Measurements from ENCODE around the gene CEP131.

Gene CEP131

DNA sequence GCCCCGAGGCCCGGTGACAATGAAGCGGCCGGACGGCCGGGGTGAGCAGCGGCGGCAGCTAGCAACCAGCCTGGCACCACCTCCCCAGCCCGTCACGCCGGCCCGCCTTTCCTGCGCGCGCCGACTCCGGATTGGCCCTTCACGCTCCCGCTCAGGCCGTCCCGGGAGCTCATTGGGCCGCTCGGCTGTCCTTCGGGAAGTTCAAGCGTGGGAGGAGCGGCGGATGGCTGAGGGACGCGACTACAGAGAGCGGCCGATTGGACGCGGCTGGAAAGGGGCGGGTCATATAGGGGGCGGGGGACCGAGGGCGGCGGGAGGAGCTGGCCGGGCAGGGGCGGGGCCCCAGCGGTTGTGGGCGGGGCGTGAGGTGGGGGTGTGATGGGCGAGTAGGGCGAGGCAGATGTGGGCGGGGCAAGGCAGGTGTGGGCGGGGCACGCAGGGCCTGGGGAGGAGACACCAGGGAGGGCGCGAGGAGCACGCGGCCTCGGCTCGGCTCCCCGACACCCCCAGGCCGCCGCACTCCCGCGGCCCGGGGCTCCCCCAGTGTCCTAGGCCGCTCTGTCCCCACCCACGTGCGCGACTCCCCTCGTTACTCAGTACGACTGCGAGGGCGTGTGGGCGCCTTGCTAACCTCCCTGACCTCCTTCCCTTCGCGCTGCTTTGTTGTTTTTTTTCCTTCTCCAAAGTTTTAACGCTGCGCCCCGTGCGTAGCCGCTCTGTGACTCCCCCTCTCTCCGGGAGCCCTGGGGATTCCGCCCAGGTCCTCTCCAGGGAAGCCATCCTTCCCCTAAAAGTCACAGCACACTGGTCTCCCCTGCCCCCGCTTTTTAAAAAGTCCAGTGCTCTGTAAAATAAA is at the start of gene CEP131:
Gene CEP131 (minus strand): TSS at position 60 of the 856 bp plus-strand sequence. CDS start 2,909 bp downstream, outside the sequence.
- peak; percentile 99 to 100 (median 100) for DNase-seq

DNA sequence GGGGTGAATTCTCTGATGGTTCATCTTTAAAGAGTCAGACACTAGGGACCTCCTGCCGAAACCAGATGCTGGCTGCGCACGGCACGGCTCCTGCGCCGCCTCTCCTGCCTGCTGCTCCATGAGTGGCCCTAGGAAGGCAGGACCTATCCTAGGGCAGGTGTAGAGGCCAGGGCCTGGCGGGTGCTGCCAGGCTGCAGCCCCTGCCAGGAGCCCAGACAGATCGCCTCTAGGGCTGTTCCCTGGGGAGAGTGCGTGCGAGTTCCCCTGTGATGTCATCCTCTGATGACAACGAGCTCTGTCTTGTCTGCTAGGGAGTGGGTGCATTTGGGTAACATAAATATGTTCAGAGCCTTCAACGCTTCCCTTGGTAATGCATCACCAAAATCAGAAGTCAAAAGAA is 48.5 kb upstream of the CEP131 start:
- no peak for DNase-seq

DNA sequence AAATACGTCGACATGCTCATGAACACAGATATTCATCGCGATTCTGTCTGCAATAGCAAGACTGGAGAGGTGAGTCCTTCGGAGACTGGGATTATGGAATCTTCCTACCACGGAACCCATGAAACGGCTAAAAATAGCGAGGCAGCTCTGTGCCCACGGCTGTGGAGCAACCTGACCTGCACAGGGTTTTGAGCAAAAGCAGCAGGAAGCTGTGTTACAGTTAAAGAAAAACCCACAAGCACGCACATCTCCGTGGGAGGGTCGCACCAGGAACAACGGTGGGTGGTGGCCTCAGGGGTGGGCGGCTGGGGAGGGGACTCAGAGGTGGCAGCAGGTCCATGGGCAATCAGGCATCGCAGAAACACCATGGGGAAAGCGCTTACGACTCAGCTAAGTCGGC is 47.5 kb upstream of the CEP131 start:
- no peak for DNase-seq

DNA sequence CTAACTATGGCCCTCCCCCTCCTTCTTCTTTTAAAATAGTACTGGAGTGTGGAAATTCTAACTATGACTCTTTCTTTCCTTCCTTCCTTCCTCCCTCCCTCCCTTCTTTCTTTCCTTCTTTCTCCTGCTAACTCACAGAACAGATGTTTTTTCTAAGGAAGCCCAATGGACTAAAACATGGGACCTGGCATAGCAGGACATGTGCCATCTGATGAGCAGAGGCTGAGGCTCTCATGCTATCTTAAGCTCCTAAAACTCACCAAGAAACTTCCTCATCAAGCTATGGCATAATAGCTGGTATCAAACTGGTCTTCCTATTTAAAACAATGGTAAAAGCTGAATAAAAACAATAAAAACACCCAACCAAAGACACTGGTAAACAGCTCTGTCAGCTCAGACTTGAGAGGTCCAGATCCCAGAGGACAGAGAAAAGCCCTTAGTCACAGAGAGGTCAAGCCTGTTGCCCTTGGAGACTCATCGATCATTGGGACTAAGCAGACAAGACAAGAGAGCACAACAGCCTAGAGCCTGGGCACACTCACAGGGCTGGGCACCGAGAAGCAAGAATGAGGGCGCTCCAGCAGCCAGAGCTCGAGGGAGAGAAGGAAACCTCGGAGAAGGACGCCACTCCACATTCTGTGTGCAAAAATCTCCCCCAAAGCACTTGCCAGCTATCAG is 44.8 kb upstream of the CEP131 start:
- no peak for DNase-seq

DNA sequence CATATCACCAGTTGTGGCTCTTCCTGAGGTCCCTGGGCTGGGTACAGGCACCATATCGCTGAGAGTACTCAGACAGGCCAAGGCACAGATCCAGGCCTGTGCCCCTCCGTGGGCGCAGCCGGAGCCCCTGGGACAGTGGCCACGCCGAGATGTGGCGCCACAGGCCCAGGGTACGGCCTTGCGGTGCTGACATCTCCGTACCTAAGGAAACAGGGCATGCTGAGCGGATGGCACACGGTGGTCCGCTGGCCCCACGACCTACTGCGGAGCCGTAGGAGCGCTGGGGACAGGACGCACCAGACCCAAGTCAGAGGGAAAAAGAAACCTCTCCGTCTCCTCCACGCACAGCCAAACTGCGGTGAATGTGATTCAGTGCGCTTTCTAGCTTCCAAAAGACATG is 42.8 kb upstream of the CEP131 start:
- DNase-seq: no peak

DNA sequence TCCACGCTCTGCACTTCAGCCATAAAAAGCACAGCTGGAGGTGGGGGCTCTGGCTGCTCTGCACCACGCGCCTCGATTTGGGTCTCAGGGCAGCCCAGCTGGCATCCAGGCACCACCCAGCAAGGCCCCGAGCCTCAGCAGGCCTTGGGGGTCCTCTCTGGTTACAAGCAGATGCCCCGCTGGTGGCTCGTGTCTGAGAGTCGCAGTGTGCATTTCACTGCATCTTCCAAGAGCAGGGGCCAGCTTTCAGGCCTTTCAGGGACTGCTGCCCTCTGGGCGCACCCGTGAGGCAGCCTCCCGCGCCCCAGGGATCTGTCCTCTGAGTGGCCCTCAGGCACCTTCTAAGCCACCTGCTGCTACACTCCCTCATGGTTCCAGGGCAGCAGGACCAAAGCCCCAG is 41.9 kb upstream of the CEP131 start:
- DNase-seq: no peak

DNA sequence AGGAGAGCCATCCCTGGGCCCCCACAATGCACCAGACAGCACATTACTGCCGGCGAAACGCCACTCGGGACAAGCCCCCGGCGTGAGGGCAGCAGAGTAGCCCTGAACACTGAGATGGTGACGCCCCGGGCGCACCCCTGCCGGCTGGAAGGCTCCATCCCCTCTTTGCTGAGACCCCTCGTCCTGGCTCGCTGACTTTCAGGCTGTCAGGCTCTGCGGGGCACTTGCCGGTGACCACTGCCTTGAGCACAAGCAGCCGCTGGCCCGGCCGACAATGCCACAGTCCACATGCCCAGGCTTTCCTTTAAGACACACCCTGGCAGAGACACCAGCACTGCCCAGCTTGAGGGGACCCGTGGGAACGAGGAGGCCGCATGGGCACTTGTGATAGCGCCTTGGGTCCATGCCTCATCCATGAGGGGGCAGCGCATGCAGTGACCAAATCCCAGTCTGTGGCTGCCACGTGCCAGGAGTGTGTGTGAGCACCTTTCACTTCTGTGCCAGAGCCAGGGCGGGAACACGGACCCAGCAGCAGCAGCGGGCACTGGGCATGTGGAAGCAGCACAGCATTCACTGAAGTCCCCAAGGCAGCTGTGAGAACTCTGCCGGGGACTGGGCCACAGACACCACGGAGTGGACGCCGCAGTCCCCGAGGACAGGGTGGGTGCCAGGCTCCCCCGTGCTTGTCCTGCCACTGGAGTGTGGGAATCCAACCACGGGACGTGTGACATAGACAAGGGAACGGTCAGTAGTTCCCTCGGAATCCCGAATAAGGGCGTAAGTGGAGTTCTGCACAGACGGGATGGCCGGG is 40.8 kb upstream of the CEP131 start:
- no peak for DNase-seq

DNA sequence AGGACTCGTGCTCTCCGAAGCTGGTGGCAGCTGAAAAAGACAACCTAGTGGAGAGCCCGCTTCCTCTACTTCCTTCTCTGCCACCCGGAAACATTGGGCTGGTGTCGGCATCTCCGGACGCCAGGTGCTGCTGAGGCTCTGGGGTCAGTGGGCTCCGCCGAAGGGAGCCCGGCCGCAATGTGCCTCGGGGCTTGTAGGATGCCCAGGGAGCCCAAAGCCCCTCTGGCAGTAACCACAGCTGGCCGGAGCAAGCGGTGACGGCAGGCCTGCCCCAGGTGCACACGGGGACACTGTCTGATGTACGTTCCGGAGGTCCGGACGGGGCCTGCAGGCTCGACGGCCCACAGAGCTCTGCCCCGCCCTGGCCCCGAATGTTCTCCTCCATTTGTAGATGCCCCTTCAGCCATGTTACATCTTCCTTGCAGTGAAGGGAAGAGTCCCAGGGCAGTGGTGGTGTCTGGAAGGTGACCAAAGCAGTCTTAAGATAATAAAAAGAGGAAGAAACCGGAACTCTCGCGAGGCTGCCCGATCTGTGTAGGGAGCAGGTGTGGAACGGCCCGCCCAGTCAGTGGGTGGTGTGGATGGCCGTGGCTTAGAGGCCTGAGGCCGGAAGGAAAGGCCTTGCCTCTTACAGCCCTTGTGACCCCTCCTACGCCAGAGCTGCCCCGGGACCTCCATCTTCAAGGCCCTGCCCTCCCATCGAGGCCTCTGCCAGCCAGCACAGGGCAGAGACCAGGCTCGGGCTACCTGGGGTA is 39.0 kb upstream of the CEP131 start:
- no peak for DNase-seq

DNA sequence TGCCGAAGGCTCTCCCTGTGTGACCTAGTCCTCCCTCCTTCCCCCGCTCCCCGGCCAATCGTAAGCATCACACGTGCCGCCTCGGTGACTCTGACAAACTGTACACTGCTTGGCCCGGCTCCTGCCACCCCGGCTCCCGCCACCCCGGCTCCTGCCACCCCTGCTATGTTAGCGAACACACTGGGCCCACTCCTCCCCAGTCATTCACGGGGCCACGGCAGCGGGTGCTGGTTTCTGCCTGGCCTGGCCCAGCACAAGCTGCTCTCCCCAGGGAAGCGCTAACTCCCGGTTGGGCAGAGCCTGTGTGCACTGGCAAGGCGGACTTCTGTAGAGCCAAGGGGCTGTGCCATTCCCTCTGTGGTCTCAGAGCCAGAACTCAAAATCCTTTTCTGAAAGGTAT is 38.3 kb upstream of the CEP131 start:
- DNase-seq: no peak

DNA sequence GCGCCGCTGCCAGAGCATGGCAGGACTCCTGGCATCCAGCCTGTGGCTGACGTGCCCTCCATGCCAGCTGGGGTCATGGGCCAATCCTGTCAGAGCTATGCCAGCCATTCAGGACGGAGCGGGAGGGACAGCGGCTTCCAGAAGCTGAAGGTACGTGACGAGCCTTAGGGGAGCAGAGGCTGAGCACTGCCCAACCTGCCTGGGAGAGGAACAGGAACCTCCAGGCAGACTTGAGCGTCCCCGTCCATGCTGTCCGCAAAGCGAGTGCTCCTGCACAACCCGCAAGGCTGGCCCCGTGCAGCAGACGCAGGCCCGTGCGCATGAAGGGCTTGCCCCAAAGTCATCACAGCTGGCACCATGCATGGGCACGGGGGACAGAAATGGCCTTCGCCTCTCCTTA is 37.9 kb upstream of the CEP131 start:
- DNase-seq: no peak

DNA sequence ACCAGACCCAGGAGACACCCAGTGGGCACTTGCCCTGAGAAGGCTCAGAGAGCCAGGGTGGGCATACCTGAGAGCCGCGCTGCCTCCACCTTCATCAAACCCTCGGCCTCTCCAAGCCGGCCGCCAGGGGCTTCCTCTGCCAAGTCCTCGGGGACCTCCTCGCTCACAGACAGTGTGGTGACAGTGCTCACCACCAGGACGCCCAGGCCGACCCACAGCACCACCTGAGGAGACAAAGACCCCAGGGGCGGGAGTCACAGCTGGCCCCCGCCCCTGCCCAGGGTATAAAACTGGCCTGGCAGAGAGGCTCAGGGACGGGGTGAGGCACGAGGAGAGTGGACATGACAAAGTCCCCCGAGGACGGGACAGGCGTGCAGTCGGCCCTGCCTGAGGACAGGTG is 37.4 kb upstream of the CEP131 start:
- no peak for DNase-seq

DNA sequence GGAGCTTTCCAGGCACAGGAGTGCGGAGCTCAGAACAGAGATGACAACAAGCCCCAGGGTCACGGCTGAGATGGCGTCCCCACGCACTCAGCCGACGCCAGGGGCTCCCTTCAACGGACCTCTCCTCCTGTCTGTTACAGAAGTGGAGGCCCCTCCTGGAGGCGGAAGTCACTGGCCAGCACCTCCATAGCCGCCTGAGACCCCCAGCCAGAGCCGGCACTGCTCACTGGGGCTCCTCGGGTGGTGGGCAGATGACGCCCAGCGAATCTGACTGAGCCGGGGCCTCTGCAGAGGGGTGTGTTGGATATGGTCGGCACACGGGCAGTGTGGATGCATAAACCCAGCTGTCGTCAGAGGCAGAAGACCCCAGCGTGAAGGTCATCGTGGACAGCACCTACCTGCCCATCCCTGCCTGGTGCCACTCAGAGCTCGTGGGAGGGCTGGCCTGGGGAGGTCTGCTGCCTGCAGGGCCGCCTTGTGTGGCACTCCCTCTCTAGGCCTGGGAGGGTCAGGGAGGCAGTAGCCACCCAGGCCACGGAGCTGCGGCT is 36.4 kb upstream of the CEP131 start:
- no peak for DNase-seq

DNA sequence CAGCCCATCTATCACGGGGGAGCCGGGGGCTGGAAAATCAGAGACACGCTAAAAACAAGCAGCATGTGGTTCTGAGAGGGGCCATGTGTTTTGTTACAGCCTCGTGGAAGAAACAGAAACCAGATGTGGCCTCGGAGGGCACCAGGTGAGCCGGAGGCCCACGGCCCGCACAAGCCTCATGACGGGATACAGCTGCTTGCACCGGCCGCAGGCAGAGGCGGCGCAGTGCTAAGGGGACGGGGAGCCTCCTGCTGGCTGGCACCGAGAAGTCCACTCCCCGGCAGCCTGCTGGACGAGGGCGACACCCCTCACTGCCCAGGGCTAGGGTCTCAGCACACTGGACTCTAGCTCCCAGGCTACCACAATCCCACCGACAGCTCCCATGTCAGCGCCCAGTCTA is 35.5 kb upstream of the CEP131 start:
- DNase-seq: no peak

DNA sequence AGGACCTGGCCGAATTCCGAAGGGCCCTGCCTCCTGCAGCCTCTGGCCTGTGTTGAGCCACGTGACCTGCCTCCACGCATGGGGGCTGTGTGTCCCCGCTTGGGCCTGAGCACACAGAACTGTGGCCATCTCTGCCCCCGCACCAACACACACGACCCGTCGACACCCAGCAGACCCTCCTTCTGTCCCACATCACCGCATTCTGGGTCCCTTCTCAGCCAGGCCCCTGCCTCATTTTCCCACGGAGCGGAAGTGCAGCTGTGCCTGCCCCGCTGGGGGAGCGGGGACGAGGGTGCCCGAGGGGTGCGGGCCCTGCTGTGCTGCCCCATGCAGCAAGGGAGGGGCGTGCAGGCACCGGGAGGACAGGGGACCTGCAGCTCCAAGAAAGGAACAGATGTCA is 34.8 kb upstream of the CEP131 start:
- no peak for DNase-seq

DNA sequence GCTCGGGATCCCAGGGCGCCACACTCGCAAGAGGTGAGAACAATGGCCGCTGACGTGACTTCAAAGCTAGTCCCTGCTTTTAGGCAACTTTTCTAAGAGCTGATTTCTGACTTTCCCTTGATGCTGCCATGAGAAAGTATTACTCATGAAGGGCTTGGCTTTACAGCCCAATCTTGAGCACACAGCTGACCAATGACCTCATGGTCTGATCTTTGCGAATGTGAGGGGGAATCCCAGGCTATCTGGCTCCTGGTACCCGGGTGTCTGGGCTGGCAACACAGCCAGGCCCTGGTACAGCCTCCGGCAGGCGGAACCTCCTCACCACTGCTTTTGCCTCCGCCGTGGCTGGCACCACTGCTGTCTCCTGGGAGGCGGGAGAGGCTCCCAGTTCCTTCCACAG is 33.9 kb upstream of the CEP131 start:
- DNase-seq: no peak

DNA sequence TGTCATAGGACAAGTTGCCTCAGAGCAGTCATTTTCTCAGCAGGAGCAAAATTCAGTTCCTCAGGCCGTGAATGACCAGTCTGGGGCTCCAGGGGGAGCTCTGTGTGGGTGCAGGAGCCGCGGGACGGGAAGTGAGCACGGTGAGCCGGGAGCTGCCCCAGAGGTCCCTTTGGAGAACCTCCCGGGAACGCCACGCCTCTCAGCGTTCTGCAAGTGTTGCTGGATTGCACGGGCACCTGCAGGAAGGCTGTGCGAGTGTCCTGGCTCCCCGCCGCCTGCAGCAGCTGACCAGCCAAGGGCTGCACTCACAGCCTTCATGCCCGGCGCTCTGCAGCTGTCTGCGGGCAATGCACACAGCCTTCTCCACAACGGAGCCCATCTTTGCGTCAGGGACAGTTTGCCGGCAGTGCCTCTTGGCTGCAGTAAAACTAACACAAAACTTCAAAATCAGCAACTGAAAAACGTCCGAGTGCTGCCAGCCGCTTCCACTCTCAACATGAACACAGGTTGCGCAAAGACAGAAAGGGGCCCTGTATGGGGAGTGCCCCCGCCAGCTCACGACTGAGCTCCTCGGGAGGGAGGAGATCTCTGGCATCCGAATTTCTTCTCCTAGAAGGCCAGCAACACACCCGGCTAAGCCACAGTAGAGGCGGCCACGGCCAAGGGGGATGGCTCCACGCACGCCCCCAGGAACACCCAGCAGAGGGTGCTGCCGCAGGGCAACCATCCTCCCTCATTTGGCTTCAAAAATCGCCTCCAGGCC is 32.4 kb upstream of the CEP131 start:
- DNase-seq: no peak

DNA sequence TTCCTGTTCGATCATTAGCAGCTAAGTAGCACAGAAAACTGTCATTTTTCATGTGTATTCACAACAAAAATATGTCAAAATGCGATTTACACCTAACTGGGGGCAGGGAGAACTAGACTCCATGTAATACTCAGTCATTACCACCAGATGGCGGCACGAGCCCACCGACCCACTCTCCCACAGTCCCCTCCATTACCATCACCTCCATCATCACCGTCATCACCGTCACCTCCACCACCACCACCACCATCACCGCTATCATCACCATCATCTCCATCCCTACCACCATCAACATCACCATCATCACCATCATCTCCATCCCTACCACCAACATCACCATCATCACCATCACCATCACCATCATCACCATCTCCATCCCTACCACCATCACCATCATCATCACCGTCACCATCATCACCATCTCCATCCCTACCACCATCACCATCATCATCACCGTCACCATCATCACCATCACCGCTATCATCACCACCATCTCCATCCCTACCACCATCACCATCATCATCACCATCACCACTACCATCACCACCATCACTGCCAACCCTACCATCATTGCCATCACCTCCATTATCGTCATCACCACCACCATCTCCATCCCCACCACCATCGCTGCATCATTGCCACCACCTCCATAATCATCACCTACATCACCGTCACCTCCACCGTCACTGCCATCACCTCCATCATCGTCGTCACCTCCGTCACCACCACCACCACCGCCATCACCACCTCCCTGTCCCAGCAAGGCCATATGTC is 30.8 kb upstream of the CEP131 start:
- peak in 3 of 4 experiments; percentile 26 to 37 (median 37) for DNase-seq

DNA sequence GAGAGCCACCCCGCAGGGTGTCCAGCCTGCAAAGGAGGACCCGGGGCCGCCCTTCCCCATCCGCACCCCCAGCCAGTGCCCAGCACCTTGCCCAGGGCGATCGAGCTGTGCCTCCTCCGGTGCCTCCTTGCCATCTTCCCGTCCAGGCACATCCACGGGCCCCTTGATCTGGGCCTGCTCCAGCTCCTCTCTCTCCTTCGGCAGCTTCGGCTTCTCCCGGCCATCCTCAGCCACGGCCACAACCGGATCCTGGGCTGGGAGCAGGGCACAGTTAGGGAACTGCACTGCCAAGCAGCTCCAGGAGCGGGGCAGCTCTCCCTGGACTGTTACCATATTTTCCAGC is 30.2 kb upstream of the CEP131 start:
- no peak for DNase-seq

DNA sequence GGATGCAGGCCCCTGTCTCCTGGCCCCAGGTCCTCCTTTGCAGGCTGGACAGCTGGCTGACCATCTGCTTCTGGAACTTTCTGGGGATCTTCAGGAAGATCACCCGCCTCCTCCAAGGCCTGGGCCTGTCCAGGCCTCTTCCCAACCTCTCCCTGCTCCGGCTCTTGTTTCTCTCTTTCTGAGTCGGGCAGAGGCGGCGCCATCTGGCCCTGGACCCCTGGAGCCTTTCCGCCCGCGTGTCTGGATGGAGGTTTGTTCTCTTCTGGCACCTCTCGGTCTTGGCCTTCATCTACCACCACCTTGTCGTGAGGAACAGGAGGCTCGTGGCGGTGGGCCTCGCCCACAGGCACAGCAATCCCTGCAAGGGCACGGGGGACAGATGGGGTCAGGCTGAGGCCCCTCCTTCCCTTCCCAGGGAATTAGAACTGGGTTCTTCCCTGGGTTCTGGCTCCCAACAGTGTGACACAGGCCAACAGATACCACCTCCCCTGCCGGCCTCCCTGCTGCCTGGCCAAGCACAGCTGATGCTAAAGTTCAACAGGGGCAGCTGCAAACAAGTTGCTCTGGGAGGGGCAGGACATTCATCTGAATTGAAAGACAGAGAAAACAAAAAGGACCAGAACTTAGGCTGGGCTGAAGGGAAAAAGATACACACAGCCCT is 29.7 kb upstream of the CEP131 start:
- no peak for DNase-seq

DNA sequence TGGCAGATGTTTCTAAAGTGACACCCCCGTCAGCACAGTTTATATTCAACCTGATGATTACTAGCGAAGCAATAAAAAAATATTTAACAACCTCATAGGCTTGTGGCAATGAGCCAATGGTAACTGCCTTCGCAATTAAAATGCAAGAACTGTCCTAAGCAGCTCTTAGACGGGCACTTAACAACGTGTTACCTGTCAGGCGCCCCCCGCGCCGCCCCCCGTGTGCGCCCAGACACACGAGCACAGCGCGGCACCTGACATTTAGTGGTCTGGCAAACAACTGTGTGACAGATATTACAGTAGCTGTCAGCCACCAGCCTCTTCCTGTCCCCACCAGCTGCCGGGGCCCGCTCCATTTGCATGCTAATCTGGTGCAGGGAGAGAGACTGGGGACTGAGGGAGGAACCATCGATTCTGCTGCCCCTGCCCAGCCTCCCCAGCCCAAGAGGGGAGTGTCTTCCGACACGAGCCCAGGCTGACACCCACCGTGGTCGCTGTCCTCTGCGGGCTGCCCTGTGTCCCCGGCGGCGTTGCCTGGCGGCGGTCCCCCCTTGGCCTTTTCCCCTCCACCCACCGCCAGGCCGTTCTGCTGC is 29.0 kb upstream of the CEP131 start:
- no peak for DNase-seq
